Measurements from ENCODE around the gene RAB3GAP1. TPM values are rescaled to one million over a fixed set of nuclear protein-coding genes. Genes with fewer than 3 reads are reported as not detected.

RAB3GAP1 gene
- total and polyA plus RNA-seq, 2 donors (not counting 1 experiment from before 2014, with no cell fraction given), result 15.6 to 62.2 TPM

DNA sequence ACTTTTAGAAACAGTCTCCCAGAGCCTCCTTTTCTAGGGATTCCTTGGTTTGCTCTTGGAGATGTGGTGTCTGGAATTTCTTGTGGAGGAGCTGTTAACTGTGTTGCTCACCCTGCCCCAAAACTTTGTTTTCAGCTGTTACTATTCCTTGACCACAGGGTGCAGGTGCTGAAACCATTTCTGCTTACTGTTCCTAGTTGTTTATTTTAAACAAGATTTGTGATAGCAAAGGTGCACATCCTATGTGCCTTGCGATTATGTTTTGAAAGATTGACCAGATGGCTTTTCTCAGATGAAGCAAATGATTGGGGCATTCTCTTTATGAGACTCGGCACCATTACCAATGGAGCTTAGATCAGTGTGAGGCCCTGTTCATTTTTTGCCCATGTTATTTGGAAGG is 111.2 kb downstream of the RAB3GAP1 start:
- H3K4me1 Mint-ChIP-seq, result no peaks in the 10 kb centered on the region
- Histone ChIP-seq H3K27ac (ENCODE audit: low read length in 2 of 2) (no peak overlapping the region), H4K20me1 (ENCODE audit: control insufficient read depth, insufficient read depth, low read length, poor library complexity, severe bottlenecking) (no peaks in the 10 kb centered on the region), H2AFZ (ENCODE audit: insufficient read depth, low read depth, low read length, poor library complexity, severe bottlenecking) (no peak overlapping the region), H3K4me2 (replicated peaks; ENCODE audit: low read depth, low read length, poor library complexity, severe bottlenecking) (no peak overlapping the region), H3K9me3 (ENCODE audit: control extremely low read depth in 1 of 3, control insufficient read depth in 2 of 3, insufficient read depth in 1 of 3, low read length in 2 of 3) (no peaks in the 10 kb centered on the region), H3K27me3 (replicated peaks in 1 of 4; ENCODE audit: control extremely low read depth in 1 of 4, control insufficient read depth in 3 of 4, insufficient read depth in 4 of 4, low read length in 3 of 4) (no peaks in the 10 kb centered on the region), H3K79me2 (ENCODE audit: control insufficient read depth, insufficient read depth, low read length) (no peaks in the 10 kb centered on the region), H3K4me3 (ENCODE audit: control extremely low read depth in 1 of 5, extremely low read depth in 1 of 5, insufficient read depth in 1 of 5, low read depth in 2 of 5, low read length in 4 of 5) (no peak overlapping the region), H3K4me1 (ENCODE audit: control insufficient read depth in 2 of 2, insufficient read depth in 2 of 2, low read length in 2 of 2) (no peaks in the 10 kb centered on the region), H3K36me3 (replicated peaks in 1 of 2; ENCODE audit: control extremely low read depth in 1 of 2, control insufficient read depth in 1 of 2, extremely low read depth in 1 of 2, insufficient read depth in 2 of 2, low read length in 1 of 2) (peaks cover 5 to 61% of the 10 kb centered on the region in 2 experiments), H3K9ac (ENCODE audit: low read length) (no peak overlapping the region)
- DNase-seq, result no peak
- intact Hi-C loops (cut with micrococcal nuclease), result no loop called here
- ChIA-PET CTCF (interaction anchor here (1.6 kb wide), 1 partner anchor 159 kb away, joined by 3 read pairs; no protein-coding TSS in a partner anchor), POLR2A (no interaction called here)
- ATAC-seq (ENCODE audit: low read depth), result no peak
- no peaks in the 10 kb centered on the region for H3K27me3 Mint-ChIP-seq
- no peak overlapping the region for H3K4me3 Mint-ChIP-seq
- H3K27ac Mint-ChIP-seq, result no peak overlapping the region
- TF ChIP-seq, protein P1, sequence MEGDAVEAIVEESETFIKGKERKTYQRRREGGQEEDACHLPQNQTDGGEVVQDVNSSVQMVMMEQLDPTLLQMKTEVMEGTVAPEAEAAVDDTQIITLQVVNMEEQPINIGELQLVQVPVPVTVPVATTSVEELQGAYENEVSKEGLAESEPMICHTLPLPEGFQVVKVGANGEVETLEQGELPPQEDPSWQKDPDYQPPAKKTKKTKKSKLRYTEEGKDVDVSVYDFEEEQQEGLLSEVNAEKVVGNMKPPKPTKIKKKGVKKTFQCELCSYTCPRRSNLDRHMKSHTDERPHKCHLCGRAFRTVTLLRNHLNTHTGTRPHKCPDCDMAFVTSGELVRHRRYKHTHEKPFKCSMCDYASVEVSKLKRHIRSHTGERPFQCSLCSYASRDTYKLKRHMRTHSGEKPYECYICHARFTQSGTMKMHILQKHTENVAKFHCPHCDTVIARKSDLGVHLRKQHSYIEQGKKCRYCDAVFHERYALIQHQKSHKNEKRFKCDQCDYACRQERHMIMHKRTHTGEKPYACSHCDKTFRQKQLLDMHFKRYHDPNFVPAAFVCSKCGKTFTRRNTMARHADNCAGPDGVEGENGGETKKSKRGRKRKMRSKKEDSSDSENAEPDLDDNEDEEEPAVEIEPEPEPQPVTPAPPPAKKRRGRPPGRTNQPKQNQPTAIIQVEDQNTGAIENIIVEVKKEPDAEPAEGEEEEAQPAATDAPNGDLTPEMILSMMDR (IDR thresholded peaks at IDR 0.05), result no peak
- TF ChIP-seq EZH2 (IDR thresholded peaks at IDR 0.05; ENCODE audit: borderline replicate concordance, insufficient read depth, low read depth, low read length, poor library complexity, severe bottlenecking), result no peak
- 70% methylated on average over 1 of the region's 2 CpGs for WGBS (ENCODE audit: insufficient coverage)
- H3K9me3 Mint-ChIP-seq (ENCODE audit: insufficient read depth), result no peaks in the 10 kb centered on the region

DNA sequence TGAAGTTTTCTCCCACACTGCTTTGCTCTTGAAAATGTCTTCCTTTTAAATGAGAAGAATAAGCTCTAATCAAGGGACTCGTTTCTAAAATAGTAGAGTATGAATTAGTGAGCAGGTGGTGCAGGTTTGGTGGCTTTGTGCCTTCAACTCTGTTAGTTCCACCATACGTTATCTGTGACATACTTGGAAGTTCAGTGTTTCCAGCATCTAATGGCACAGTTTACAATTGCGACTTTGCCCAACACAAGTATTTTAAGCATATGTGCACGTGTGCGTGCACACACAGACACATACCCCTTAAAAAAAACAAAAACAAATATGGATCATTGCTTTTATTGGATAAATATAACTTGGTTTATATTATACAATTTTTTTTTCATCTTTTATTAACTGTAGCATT is 111.8 kb downstream of the RAB3GAP1 start:
- H3K4me1 ChIP-seq (ENCODE audit: control insufficient read depth in 2 of 2, insufficient read depth in 2 of 2, low read length in 2 of 2), result no peaks in the 10 kb centered on the region
- ChIA-PET CTCF (interaction anchor here (1.6 kb wide), 1 partner anchor 159 kb away, joined by 3 read pairs; no protein-coding TSS in a partner anchor), POLR2A (no interaction called here)
- TF ChIP-seq, protein P1 (IDR thresholded peaks at IDR 0.05), result no peak
- TF ChIP-seq EZH2 (IDR thresholded peaks at IDR 0.05; ENCODE audit: borderline replicate concordance, insufficient read depth, low read depth, low read length, poor library complexity, severe bottlenecking), result no peak
- no peaks in the 10 kb centered on the region for H3K79me2 ChIP-seq (ENCODE audit: control insufficient read depth, insufficient read depth, low read length)
- H3K36me3 ChIP-seq (replicated peaks in 1 of 2; ENCODE audit: control extremely low read depth in 1 of 2, control insufficient read depth in 1 of 2, extremely low read depth in 1 of 2, insufficient read depth in 2 of 2, low read length in 1 of 2), result peaks cover 3 to 63% of the 10 kb centered on the region in 2 experiments
- no peaks in the 10 kb centered on the region for H3K27me3 ChIP-seq (replicated peaks in 1 of 4; ENCODE audit: control extremely low read depth in 1 of 4, control insufficient read depth in 3 of 4, insufficient read depth in 4 of 4, low read length in 3 of 4)
- 100% methylated on average over 3 of the region's 5 CpGs for WGBS (ENCODE audit: insufficient coverage)
- H3K4me2 ChIP-seq (replicated peaks; ENCODE audit: low read depth, low read length, poor library complexity, severe bottlenecking), result no peak overlapping the region
- H3K9me3 Mint-ChIP-seq (ENCODE audit: insufficient read depth), result no peaks in the 10 kb centered on the region
- no peak overlapping the region for H2AFZ ChIP-seq (ENCODE audit: insufficient read depth, low read depth, low read length, poor library complexity, severe bottlenecking)
- H3K27me3 Mint-ChIP-seq, result no peaks in the 10 kb centered on the region
- ATAC-seq (ENCODE audit: low read depth) (no peak), DNase-seq (no peak)
- no peak overlapping the region for H3K27ac ChIP-seq (ENCODE audit: low read length in 2 of 2)
- no peak overlapping the region for H3K9ac ChIP-seq (ENCODE audit: low read length)
- H3K4me3 ChIP-seq (ENCODE audit: control extremely low read depth in 1 of 5, extremely low read depth in 1 of 5, insufficient read depth in 1 of 5, low read depth in 2 of 5, low read length in 4 of 5), result no peak overlapping the region
- H3K4me3 Mint-ChIP-seq, result no peak overlapping the region
- H3K9me3 ChIP-seq (ENCODE audit: control extremely low read depth in 1 of 3, control insufficient read depth in 2 of 3, insufficient read depth in 1 of 3, low read length in 2 of 3), result no peaks in the 10 kb centered on the region
- no peak overlapping the region for H3K27ac Mint-ChIP-seq
- no peaks in the 10 kb centered on the region for H3K4me1 Mint-ChIP-seq
- intact Hi-C loops (cut with micrococcal nuclease), result no loop called here
- no peaks in the 10 kb centered on the region for H4K20me1 ChIP-seq (ENCODE audit: control insufficient read depth, insufficient read depth, low read length, poor library complexity, severe bottlenecking)
